ENCODE results near the gene CNTNAP2.

The CNTNAP2 gene

GRCh38 chr7:148394582-148394981, 2278.0 kb downstream of the CNTNAP2 start:
- no peak overlapping the region for H3K4me3 ChIP-seq (ENCODE audit: low read depth, low read length)
- no peak for TF ChIP-seq CTCF (conservative IDR thresholded peaks at IDR 0.05; ENCODE audit: low read depth, low read length)

GRCh38 chr7:148395352-148395811, 2278.8 kb downstream of the CNTNAP2 start:
- no peak for TF ChIP-seq CTCF (conservative IDR thresholded peaks at IDR 0.05; ENCODE audit: low read depth, low read length)

More at GRCh38 chr7:148394582-148394981, 2278.0 kb downstream of the CNTNAP2 start:
- no peak for DNase-seq (ENCODE audit: low read depth)

GRCh38 chr7:148395990-148396716, 2279.6 kb downstream of the CNTNAP2 start:
- H3K4me3 ChIP-seq (ENCODE audit: low read depth, low read length), result no peak overlapping the region
- DNase-seq (ENCODE audit: low read depth), result no peak
- TF ChIP-seq CTCF (conservative IDR thresholded peaks at IDR 0.05; ENCODE audit: low read depth, low read length), result no peak

More at GRCh38 chr7:148395352-148395811, 2278.8 kb downstream of the CNTNAP2 start:
- no peak overlapping the region for H3K4me3 ChIP-seq (ENCODE audit: low read depth, low read length)
- DNase-seq (ENCODE audit: low read depth), result peak; percentile 12

- no peak for TF ChIP-seq CTCF (conservative IDR thresholded peaks at IDR 0.05; ENCODE audit: low read depth, low read length)
- H3K4me3 ChIP-seq (ENCODE audit: low read depth, low read length), result no peak overlapping the region
- no peak for DNase-seq (ENCODE audit: low read depth)
Measured at GRCh38 chr7:148397056-148397455, 2280.5 kb downstream of the CNTNAP2 start.

GRCh38 chr7:148397551-148397950, 2280.9 kb downstream of the CNTNAP2 start:
- no peak overlapping the region for H3K4me3 ChIP-seq (ENCODE audit: low read depth, low read length)
- no peak for TF ChIP-seq CTCF (conservative IDR thresholded peaks at IDR 0.05; ENCODE audit: low read depth, low read length)
- DNase-seq (ENCODE audit: low read depth), result no peak

GRCh38 chr7:148397985-148398384, 2281.4 kb downstream of the CNTNAP2 start:
- TF ChIP-seq CTCF (conservative IDR thresholded peaks at IDR 0.05; ENCODE audit: low read depth, low read length), result no peak

GRCh38 chr7:148398844-148399365, 2282.3 kb downstream of the CNTNAP2 start:
- no peak for TF ChIP-seq CTCF (conservative IDR thresholded peaks at IDR 0.05; ENCODE audit: low read depth, low read length)
- H3K4me3 ChIP-seq (ENCODE audit: low read depth, low read length), result no peak overlapping the region
- no peak for DNase-seq (ENCODE audit: low read depth)

More at GRCh38 chr7:148397985-148398384, 2281.4 kb downstream of the CNTNAP2 start:
- no peak for DNase-seq (ENCODE audit: low read depth)
- no peak overlapping the region for H3K4me3 ChIP-seq (ENCODE audit: low read depth, low read length)

All from choroid plexus epithelial cell (primary cell).